Stimulated activated naive CD8-positive, alpha-beta T cell treated with anti-CD3 and anti-CD28 coated beads, Interleukin-15, Interleukin-2, amounts not matched to agents 100 U/mL and 50 U/mL, for 24 hours (primary cell): ENCODE data around the gene PIP5K1B.
A peak's percentile ranks its signal among the peaks of the same experiment; 100 is the strongest.
"Not testable (repeated sequence)": the region's sequence is repeated elsewhere in the genome, so short reads cannot be mapped to it uniquely, and the experiment has no call there.

ENCODE experiments used
- ATAC-seq: fragments of 150-1000 bp; cut with Tn5 transposase; one replicate; pipeline ENCODE4 v1.10.0; 2021
- DNase-seq: peaks from one replicate; pipeline ENCODE4 v3.0.0; 2021

PIP5K1B gene

DNA sequence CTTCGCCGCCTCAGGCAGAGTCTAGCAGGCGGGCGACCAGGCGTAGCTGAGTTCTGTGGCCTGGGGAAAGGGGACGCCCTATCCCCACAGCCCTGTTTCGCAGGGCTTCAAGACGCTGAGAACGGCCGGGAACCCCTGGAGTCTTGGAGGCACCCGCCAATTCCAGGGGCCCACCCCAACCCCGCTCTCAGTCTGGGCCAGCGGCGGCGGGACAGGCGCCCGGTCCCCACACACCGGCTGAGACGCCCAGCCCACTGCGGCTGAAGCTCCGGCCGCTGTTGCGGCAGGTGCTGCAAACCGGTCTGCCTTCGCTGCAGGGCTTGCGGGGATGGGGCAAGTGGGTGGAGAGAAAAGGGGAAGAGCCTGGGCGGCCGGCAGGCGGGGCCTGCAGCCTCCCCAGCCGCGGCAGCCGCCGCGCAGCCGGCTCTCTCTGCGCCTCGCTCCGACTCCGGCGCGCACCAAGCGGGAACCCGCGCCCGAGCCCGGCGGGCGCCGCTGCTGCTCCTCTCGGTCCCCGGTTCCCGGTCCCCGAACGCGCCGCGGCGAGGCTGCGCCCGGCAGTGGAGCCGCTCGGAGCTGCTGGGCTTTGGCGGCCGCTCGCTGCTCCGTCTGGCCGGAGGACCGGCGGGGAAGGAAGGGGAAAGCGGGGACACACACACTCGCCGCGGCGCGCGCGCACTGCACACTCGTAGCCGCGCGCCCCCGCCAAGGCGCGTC lies at the start of gene PIP5K1B:
Gene PIP5K1B, plus strand, starts transcription at position 427 of the 717 bp plus-strand sequence. CDS start 117,375 bp downstream, outside the sequence.
- DNase-seq (peak; percentile 64), ATAC-seq (peak; percentile 85)

DNA sequence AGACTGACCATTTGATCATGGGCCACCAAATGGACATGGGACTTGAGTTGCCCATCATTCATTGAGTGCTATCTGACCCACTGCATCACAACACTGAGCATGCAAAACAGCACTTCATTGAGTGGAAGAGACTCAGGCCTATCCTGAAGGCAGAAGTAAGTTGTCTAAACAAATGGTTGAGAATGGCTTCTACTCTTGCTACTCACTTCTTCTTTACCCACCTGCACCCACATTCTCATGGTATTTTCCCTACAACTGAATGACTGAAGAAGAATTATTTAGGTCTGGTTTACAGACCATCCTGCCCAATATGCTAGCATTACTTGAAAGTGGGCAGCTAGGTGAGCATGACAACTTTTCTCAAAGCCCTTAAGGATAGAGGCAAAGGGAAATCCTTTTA lies 41.0 kb upstream of the PIP5K1B start:
- no peak for DNase-seq
- ATAC-seq: no peak

DNA sequence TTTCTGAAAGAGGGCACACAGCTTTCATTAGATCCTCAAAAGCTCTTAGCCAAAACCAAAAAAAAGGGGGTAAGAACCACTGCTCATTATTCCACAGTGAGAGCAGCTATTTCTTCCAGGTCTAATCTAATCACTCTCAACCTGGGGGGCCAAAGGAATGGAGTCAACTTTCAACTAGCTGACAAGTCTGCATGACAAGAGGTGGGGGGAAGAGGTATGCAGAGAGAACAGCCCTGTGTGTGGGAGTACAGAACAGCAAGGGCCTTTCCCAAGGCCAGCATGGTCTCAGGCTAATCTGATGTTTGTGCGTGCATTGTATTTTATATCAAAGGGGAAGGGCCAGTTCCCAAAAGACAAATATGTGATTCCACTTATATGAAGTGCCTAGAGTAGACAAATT lies 36.9 kb upstream of the PIP5K1B start:
- ATAC-seq (no peak), DNase-seq (no peak)

DNA sequence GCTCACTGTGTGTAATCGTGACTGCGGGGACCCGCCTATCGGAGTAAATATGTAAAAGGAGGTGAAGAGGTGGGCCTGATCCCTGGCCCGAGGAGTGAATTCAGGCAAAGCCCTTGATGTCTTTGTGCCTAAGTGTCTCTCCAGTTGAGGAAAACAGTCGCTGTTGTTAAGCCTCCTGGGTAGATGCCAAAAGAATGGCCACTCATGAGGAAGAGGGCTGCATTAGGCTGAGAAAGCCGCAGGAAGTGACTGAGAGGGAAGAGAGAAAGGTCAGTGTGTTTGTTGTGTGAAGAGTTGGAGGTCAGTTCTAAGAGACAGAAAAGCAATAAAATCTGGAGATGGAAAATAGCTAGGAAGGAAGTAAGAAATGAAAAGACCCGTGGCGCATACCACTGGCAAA lies 35.8 kb upstream of the PIP5K1B start:
- ATAC-seq: no peak
- DNase-seq: no peak

DNA sequence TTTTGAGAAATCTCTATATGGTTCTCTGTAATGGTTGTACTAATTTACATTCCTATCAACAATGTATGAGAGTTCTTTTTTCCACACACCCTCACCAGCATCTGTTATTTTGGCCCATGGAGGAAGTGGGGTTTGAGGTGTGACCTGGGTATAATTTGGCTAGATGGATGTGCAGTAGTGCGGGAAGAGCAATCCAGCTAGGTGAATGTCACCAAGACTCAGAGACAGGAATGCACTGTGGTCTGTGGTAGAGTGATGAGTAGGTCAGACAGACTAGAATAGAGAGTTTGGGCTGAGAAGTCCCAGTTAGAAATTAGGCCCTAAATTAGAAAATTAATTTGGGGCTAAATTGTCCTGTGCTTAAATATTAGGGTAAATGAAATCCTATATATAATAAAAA lies 32.8 kb upstream of the PIP5K1B start:
- ATAC-seq (no peak), DNase-seq (no peak)

GRCh38 chr9:68672625-68673024 lies 32.4 kb upstream of the PIP5K1B start:
- ATAC-seq (no peak), DNase-seq (no peak)

DNA sequence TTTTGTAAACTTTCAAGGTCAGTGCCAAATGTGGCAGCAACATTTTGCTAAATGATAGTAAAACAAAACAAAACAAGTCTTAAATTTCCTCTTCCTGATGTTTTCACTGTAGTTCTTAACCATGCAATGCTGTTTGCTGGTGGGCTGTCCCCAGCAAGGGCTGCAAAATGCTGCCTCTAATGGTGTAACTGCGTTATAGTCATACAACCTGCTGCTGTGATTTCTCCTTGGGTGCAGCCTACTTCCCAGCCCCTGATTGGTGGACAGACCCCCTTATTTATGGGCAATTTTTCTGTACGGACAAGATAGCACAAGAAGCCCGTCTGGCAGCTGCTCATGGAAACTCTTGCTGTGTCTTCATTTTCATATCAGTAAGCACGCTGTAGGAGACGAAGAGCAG lies 26.6 kb upstream of the PIP5K1B start:
- ATAC-seq: no peak

DNA sequence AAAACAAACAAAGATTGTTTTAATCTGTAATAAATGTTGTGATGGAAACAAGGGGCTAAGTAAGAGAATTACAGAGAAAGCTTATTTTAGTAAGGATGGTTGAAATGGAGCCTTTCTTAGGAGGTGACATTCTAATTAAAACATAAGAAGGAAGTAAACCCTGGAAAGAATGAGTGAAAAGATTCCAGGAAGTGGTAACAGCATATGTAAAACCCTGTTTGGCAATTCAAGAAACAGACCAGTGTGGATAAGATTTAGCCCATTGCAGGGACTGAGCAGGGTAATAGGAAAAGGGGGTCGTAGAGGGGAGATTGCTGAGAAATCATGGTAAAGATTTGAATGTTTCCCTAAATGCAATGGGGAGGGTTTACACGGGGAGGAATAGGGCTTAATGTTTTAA lies 21.6 kb upstream of the PIP5K1B start:
- no peak for DNase-seq
- peak; percentile 51 for ATAC-seq

More for the DNA sequence above, 26.6 kb upstream of the PIP5K1B start:
- no peak for DNase-seq

- DNase-seq: no peak
- ATAC-seq: no peak
These were observed 19.8 kb upstream of the PIP5K1B start for GRCh38 chr9:68685213-68685612.

- peak; percentile 66 for ATAC-seq
- peak; percentile 49 for DNase-seq
These were observed 19.3 kb upstream of the PIP5K1B start for GRCh38 chr9:68685770-68686169.

- DNase-seq (no peak), ATAC-seq (no peak)
These were observed 15.0 kb upstream of the PIP5K1B start for GRCh38 chr9:68690088-68690487.

DNA sequence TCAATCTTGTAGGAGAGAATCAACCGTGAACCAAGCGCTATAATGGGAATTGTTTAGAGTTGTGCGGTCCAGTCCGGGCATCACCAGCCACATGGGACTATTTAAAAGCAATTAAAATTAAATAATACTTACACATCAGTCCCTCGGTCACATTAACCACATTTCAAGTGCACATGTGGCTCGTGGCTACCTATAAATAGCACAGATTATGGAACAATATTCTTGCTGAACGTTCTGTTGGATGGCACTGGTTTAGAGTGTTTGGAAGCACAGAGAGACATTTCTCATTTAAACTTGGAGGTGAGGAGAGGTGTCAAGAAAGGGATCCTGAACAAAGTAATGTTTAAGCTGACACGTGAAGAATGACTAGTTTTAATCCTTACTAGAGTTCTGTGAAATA lies 12.5 kb upstream of the PIP5K1B start:
- DNase-seq (no peak), ATAC-seq (no peak)

GRCh38 chr9:68694125-68694524 lies 10.9 kb upstream of the PIP5K1B start:
- DNase-seq (no peak), ATAC-seq (no peak)

DNA sequence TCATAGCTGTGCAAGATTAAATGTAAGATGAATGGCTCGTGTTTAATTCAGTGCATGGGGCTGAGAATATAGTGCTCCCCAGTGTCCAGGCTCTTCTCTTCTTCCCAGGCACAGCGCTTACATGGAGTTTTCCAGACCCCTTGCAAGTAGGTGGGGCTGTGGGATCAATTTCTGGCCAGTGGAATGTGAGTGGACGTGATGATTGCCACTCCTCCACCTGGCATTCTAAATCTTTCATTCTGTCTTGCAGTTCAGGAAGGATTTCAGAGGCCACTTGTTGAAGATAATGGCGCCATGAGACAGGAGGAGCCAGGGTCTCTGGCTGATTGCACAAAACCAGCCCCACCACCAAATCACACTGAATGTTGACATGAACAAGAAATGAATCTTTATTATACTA lies 7.2 kb upstream of the PIP5K1B start:
- ATAC-seq: no peak
- DNase-seq: no peak

GRCh38 chr9:68698943-68699509 lies 6.0 kb upstream of the PIP5K1B start:
- ATAC-seq: no peak

DNA sequence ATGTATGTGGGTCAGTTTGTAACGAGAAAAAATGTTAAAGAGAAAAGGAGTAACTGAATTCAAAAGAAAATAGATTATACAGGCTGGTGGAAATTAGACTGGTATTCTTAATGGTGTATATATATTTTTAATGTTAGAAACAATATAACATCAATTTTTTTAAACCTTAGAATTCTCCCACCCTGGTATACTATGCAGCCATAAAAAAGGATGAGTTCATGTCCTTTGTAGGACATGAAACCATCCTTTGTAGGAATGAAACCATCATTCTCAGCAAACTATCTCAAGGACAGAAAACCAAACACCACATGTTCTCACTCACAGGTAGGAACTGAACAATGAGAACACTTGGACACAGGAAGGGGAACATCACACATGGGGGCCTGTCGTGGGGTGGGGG lies 5.4 kb upstream of the PIP5K1B start:
- ATAC-seq, DNase-seq: not testable (repeated sequence)

More at GRCh38 chr9:68698943-68699509, 6.0 kb upstream of the PIP5K1B start:
- DNase-seq: no peak

GRCh38 chr9:68702493-68702892 lies 2.5 kb upstream of the PIP5K1B start:
- DNase-seq (no peak), ATAC-seq (no peak)

GRCh38 chr9:68703672-68704071 lies 1.4 kb upstream of the PIP5K1B start:
- ATAC-seq (no peak), DNase-seq (no peak)

- DNase-seq: no peak
- ATAC-seq: no peak
These were observed 584 bp upstream of the PIP5K1B start for GRCh38 chr9:68704498-68704813.

DNA sequence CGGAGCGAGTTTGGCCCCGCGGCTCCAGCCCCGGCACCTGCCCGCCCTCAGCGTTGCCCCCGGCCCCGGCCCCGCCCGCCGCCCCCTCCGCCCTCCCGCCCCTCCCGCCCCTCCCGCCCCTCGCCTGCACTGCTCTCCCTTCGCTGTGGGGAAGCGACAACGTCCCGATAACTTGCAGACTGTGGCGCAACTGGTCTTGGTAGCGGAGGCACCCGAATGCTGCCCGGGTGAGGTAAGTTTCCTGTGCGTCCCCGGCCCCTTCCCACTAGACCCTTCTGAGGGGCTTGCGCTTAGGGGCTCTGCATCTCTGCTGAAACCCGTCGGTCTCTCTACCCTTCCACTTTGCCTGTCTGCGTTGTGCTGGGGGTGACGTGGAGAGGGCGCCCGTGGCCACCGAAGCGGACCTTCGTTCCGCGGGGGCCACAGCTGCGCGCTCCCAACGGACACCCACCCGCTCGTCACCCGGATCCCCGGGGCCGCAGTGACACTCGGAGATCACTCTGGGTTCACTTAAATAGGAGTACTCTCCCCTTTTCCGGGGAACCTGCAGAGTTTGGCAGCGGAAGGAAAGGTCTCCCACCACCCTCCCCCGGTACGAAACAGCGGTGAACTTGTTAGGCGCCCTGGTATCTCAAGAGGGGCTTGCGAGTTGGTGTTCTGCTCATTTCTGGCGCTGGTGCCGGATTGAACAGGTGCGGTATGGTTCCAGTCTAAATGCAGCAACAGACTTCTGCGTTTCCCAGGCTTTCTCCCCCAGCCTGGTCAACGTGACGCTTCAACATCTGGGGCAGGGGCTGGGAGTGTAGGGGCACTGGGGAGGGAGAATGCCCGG lies 707 bp downstream of the PIP5K1B start:
- no peak for ATAC-seq
- DNase-seq: peak; percentile 12

GRCh38 chr9:68706363-68707201 lies 1.5 kb downstream of the PIP5K1B start:
- ATAC-seq (peak; percentile 14), DNase-seq (no peak)

DNA sequence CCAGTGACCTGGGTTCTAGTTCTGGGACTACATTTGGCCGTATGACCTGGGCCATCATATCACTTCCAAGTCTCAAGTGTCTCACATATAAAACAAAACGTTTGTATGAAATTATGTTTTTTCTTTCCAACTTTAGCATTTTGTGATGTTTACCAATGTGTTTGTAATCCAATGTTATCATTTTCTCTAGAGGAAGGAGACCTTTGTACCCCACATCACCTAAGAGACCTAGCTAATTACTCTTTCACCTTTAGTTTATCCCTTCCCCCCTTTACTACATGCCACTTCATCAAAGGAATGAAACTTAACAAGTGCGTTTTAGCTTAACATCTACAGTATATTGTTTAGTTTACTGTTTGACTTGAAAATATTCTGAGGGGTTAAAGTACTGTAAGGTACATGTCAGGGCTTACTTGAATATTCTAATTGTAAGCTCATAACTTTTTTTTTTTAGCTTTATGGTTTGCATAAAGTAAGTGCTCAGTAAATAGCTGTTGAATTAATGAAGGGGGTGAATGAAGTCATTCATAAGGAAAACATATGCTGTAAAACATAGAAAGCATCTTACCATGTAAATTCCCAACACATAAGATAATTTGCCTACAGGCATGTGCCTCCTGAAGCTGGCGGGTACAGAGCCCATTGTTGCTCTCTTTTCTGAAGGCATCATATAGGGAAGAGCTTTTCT lies 2.9 kb downstream of the PIP5K1B start:
- no peak for ATAC-seq
- DNase-seq: no peak
